NB4 (cell line): ENCODE data around the gene OSER1.
"Not testable (repeated sequence)": the region's sequence is repeated elsewhere in the genome, so short reads cannot be mapped to it uniquely, and the experiment has no call there.

Source experiments
- DNase-seq: peaks from one replicate; pipeline ENCODE4 v3.0.0; 2010; ENCODE audit warnings: low read depth
- H3K4me3 ChIP-seq: one replicate; pipeline ENCODE4 v1.5.1; 2011; ENCODE audit warnings: mild to moderate bottlenecking, low read depth, low read length, moderate library complexity
- CTCF ChIP-seq: IDR thresholded peaks from one replicate; pipeline ENCODE4 v1.5.1; 2012; ENCODE audit warnings: low read depth, low read length
- MAX ChIP-seq: IDR thresholded peaks from 2 replicates; pipeline ENCODE4 v1.6.1; 2011; ENCODE audit warnings: low read depth, low read length
- MYC ChIP-seq: IDR thresholded peaks from 2 replicates; pipeline ENCODE4 v1.6.1; 2011; ENCODE audit warnings: low read depth, low read length
- POLR2A ChIP-seq: IDR thresholded peaks from 2 replicates; pipeline ENCODE4 v1.6.1; 2011; ENCODE audit warnings: mild to moderate bottlenecking; ENCODE audit not compliant: insufficient read length; ENCODE audit errors: extremely low read depth

OSER1 gene

GRCh38 chr20:44190197-44190852 lies 20.2 kb downstream of the OSER1 start:
- DNase-seq = peak; percentile 81
- not testable (repeated sequence) for H3K4me3 ChIP-seq
- peak; percentile 80 for TF ChIP-seq CTCF

DNA sequence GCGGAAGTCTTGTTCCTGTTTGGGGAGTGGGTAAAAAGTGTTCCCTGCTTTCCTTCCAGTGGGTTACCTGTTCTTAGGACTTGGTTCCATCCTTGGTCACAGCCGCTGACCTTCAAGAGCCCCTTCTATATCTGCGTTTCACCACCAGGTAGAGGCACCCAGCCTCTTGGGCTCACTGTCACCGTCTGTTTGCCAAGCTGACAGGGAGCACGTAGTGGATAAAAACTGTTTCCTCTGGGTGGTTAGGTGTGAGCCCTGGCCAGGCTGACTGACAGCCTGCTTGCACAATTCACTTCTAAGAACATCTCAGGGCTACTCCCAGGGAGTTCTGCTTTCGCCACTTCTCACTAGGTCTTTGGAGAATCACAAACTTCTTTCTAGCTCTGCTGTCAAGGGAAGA lies 21.8 kb downstream of the OSER1 start:
- TF ChIP-seq CTCF (no peak), MAX (no peak), MYC (peak; percentile 8; the same call in 1 of the 2 replicates), POLR2A (no peak)
- H3K4me3 ChIP-seq = no peak overlapping the region
- DNase-seq = peak; percentile 85

DNA sequence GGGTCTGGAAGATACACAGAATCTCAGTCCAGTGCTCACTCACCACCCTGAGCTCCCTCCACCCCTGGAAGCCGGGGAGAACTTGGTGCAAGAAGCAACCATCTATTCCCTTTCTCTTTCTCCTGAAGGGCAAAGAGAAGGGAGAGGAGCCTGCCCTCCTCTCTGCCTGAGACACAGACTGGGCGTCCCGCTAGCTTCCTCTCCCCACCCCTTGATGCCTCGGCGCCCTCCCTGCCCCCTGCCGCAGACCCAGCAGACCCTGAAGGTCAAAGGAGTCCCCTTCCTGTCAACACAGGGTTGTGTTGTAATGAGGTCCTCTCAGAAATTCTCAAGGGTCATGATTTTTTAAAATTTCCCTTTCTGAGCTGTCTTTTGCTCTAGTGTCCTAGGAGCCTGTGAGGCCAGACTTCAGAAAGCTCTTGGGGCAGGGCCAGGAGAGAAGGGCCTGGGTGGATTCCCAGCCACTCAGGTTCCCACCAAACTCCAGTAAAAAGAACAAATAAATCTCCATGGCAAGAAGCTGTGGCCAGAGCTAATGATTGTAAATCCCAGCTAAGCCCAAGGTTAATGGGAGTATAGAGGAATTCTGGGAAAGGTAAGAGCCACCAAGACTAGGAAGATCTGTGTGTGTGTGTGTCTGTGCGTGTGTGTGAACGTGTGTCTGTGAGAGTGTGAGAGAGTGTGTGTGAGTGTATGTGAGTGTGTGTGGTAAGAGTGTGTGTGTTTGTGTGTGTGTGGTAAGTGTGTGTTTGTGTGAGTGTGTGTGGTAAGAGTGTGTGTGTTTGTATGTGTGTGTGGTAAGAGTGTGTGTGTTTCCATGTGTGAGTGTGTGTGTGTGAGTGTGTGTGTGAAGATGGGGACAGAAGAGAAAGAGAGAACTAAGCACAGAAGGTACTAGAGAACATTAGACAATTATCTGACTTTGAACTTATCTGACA lies 22.5 kb downstream of the OSER1 start:
- no peak for TF ChIP-seq MYC
- no peak for TF ChIP-seq POLR2A
- no peak for TF ChIP-seq CTCF
- no peak for TF ChIP-seq MAX
- peak overlapping the region; percentile 9 for H3K4me3 ChIP-seq
- peak; percentile 62 for DNase-seq

DNA sequence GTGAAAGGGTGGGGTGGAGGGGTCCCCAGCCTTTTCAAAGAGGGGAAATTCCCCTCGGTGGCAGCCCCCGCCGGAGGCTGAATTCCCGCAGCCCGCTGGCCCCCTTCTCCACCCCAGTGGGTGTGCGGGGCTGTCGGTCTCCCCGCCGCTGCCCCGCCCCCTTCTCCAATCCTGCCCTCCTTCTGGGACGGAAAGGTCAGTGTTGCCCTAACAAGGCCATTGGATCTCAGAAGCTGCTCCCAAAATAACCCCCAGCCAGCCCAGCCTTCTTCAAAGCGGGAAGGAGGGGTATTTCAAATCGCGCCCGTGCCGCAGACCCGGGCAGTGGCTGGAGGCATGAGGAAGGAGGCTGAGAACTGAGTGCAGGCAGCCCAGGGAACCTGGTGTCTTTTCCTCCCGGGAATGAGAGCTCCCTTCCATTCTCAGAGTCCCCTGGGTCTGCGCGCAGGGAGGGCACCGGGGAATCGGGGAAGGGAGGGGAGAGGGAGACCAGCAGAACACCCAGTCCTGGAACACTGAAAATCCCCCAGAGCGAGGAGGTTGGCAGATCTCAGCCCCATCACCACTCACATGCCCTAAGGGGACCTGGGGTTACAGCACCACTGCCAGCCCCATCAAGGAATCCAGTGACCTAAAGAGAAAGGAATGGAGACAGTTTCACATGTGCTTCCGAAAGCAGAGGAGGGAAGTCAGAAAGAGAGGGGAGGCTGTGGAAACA lies 23.4 kb downstream of the OSER1 start, which contains the start of gene JPH2:
Gene JPH2 (minus strand): TSS at position 135 of the 718 bp plus-strand sequence. CDS start 483 bp downstream, outside the sequence.
- TF ChIP-seq CTCF (no peak), POLR2A (no peak), MAX (no peak), MYC (no peak)
- no peak for DNase-seq
- H3K4me3 ChIP-seq = peak within 1 kb of the TSS; percentile 9

DNA sequence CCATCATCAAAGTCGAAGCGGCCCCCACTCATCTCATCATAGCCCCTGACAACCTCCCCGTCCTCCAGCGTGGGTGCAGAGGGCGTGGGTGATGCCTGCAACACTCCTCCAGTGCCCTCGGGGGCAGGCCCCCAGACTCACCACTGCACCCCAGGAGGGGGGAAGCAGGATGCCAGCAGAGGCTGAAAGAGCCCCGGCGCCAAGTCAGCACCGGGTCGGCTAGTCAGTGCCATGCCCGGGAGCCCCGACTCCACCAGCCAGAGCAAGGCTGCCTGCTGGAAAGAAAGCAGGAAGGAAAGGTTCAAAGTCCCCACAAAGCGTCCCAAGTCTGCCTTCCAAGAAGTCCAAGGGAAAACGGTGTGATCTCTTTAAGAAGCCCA lies 23.9 kb downstream of the OSER1 start:
- no peak overlapping the region for H3K4me3 ChIP-seq
- TF ChIP-seq POLR2A = no peak
- TF ChIP-seq MYC = no peak
- TF ChIP-seq CTCF = no peak
- no peak for TF ChIP-seq MAX

More for the DNA sequence above, 23.9 kb downstream of the OSER1 start:
- no peak for DNase-seq
